Epidermal melanocyte (primary cell): ENCODE results near the gene FYCO1.
A peak's percentile ranks its signal among the peaks of the same experiment; 100 is the strongest.

Experiments
- DNase-seq: peaks from one replicate; pipeline ENCODE4 v3.0.0; 2011; ENCODE audit warnings: low spot score; ENCODE audit not compliant: insufficient read length

FYCO1 gene

DNA sequence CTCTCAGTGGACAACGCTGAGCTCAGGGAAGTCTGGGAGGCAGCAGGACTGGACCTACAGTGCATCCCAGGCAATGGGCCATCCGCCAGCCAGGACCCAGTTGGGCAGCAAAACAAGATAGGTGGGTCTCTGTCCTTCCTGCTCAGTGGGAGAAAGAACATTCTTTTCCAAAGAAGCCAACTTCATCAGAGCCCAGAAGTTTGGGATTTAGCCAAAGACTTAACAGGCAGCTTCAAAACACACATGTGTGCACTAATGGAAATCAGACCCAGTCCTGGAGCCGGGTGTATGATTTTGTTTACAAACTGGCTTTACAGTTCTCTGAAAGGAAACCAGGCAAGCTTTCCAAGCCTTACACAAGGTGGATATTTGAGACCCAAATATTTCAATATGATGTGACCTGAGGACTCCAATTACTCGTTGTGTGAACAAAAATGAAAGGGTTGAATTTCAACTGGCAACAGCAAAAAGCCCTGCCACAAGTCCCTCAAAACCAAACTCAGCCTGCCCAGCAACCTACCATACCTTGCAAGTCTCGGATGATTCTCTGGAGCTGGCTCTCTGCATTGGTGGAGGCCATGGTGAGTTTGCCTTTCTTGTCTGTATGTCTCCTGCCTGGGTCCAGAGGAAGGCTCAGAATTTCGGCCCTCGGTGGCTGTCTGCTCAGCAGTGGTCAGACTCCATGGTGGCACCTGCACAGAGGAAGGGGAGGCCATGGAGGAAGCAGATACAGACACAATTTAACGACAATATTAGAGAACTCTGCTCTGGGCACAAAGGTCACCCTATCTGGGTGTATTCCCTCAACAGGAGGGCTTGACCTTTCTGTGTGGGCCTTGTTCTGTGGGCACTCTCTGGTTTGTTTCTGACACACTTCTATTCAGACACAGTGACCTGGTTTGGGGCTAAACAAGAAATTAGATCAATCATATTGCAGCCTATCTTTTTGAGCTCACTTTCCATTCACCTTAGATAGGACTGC, 11.0 kb downstream of the FYCO1 start:
- DNase-seq, result peak; percentile 45

DNA sequence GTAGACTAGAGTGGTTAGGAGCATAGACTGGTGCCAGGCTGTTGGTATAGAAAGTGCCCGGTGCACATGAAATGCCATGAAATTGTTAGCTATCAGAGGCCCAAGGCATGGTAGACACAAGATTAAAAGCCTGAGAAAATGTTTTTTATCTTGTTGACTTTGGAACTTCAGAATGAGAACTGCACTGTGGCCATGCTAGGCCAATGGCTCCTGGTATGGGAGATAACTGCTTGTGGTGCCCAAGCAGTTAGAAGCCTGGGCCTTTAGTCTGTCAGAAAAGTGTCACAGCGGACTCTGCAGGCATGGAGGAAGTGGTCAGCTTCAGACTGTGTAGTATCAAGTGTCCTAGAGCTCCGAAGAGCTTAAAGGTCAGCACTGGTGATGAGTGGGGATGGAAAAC, 11.9 kb downstream of the FYCO1 start:
- DNase-seq, result no peak

DNA sequence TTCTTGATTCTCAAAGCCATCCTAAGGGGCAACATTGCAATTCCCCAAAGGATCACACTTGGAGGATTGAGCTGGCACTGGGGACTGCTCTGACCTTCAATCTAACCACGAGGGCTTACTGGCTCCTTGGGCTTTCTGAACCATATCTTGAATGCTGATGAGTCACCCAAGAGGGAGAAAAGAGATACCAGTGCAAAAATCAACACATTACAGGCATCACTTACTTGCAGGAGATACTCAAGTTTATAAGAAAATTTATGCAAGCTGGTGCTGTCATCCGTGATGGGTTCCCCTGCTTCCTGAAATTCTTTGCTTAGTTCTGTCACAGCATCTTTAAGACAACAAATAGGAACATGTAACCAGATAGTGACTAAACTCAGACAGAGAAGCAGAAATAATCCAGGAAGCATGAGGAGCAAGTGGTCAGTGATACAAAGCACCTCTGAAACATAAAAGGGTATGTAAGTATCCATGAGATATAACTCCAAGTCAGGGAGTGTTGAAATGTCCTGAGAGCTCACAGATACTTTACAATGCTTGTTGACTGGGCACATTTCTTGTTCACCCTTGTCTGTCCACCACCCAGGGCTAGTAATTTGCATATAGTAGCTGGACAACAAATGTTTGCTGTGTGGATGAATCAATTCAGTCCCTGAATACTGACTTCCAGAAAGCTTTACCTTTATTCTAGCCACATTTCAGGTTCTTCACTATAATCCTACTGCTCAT, 14.1 kb downstream of the FYCO1 start:
- DNase-seq, result no peak

DNA sequence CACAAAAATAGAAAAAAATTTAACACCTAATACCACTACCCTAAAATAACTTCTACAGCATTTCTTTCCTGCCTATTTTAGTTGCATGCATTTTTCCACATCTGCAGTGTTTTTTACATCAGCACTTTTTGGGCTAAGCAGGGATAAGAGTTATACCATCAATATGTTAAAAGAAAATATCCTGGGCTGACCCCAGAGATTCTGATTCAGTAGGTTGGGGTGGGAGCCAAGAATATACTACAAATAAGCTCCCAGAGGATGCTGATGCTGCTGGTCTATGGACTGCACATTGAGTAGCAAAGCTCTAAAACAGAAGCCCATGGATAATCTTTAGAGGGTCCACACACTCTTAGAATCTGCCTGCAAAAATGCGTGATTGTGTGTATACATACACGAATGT, 14.8 kb downstream of the FYCO1 start:
- no peak for DNase-seq

DNA sequence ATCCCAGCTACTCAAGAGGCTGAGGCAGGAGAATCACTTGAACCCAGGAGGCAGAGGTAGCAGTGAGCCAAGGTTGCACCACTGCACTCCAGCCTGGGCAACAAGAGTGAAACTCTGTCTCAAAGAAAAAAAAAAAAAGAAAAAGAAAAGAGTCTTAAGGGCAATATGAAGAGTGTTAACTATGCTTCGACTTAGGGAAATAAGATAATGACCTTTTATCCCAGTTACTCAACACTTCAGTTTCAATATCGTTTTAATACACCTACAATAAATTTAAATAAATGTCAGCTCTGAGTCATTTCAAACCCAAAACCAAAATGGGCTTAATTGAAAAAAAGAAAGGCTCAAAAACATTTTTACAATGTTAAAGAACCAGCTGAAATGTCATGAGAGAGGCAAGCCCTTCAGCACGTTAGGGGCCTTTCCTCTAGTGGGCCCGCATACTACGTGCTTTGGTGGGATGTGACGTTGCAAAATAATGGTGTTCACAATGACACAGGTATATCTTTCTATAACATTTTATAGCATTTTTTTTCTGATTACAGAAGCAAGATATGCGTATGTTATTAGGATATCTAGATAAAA, 15.3 kb downstream of the FYCO1 start:
- DNase-seq, result no peak

DNA sequence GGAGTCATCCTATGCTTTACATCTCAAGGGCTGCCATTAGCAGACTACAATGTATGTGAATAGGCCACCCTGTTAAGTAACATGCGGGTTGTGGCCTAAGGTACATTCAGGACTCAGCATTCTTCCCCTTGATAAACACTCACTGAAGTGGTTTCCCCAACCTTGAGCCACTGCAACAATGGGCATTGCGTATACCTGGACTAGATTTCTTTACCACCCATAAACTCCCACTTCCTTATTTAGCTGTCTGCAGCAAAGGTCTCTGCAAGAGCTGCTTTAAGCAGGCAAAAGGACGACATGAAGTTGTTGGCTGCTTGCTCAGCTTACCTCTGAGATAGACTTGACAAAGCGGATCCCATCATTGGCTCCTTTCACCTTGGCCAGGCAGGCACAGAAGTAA, 16.2 kb downstream of the FYCO1 start:
- no peak for DNase-seq

DNA sequence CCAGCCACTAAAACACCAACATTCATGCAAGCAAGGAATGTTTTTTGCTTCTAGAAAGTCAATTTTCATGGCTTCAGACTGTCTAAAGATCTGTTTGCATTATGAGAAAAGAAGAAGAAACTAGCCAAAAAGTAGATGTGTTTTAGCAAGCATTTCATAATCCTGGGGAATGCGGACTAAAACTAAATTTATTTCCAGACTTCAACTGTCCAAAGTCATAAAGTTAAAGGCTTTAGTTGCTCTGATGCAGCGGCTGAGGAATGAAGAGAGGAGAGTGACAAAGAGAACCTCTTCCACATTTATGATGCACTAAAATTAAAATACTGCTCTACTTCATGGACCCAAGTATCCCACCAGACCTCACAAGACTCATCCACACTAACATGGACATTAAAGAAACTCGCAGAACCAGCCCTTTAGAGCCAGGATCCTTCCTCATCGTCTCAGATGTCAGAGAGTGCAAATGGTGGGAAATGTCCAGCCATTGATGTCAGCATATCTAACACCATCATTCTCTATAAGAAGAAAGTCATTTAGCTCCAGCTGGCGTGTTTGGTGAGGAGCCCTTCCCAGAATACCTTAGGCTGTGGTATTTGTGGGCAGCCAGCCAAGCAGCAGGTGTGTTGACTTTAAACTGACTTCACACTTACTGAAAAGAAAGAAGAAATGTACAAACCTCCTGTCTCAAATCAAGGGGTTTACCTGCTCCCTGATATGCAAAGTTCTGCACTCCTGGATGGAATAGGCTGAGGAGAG, 17.4 kb downstream of the FYCO1 start:
- DNase-seq, result no peak

DNA sequence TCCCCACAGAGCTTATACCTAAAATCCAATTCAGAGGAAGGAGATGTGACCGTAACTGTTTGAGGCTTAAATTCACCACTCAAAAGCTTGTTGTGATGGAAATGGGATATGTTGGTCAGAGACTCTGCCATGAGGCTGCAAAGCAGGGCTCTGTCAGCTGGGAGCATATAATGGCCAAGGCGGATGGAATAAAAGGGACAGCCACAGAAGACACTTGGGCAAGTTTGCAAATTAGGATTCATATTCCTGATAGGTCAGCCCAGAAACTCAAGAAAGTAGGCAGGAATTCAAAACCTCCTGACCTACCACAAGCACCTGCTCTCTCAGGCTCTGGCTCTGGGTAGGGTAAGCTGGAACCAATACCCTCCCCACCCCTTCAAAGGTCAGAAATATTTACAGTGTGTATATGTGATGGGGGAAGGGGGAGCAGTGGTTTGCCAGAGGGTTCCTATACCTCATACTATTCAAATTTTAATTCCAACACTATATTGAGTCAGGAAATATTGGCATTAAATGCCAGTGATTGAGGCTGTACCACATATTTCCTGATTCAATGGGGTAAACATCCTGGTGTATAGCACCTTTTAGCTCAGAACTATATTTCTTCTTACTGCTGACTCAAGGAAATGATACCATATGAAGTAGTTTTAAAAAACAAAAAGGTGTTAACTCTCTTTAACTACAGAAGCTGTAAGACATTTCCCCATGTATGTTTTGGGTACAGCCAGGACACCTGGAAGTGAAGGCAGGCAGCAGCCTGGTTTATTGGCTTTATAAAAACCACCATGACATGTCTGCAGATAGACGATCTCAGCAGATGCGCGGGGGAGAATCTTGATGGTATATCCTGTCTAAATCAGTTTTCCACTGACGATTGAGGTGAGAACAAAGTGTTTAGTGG, 19.2 kb downstream of the FYCO1 start:
- DNase-seq, result no peak

DNA sequence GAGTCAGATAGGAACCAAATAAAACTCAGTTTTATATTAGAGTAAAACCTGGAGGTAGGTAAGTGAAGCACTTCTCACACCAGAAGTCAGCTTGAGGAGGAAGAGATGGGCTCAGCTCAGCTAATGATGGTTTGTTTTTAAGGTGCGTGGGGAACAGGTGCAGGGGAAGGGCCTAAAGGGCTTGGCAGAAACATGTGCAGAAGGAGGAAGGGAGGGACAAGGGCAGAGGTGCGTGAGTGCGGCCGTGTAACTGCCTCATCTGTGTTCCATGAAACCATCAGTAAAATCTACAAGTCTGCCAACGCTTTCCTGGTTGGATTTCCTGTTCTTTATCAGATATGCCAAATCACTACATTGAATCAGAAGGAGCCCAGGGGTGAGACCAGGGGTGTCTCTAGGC, 19.9 kb downstream of the FYCO1 start:
- DNase-seq, result no peak

DNA sequence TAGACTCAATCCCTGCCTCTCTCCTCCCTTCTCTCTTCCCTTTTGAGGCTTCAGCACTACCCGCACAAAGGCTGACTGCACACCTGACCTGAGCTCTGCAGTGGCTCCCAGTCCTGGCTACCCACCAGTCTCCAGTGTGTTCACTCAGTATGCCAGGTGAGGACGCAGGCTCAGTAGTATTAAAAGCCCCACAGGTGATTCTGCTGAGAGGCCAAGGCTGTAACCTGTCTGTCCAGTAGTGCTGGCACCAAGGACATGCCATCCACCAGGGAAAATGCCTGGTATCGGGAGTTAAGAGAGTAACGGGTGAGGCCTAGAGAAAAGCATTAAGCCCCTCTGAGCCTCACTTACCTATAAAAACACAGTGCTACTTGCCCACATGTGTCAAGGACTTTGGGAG, 20.9 kb downstream of the FYCO1 start:
- DNase-seq, result no peak

DNA sequence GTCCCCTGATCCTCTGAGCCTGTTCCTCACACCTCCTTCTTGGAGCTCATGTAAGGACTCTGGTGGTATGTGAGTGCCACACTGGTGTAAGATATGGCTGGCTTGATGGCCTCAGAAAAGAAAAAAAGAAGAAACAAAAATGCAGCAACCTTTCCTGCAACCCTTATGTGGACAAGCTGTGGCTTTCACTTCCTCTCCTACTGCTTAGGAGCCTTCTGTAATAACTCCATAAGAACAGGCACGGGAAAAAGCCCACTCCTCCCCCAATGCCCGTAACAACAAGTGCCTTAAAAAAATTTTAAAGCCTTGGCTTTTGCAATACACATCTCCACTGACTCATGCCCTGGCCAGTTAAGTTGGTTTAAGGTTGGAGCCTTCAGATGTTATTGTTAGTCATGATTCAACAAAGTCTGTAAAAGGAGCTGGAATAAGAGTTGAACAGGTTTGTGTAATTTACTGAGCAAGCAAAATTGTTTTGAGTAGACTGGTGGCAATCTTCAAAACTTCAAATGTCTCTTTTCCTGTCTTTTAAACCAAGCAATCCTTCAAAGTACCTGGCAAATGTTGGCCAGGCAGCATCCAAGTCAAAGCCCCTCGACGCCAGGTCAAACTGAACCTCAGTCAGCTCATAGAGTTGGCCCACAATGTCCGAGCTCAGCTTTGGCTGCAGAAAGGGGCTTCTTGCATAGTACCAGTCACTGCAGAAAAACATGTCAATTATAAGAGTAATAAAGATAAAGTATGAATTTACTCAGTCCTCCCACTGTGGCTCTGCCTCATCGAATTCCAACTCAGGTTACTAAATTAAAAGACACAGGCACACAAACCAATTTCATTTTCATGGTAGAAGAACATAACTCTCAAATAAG, 22.9 kb downstream of the FYCO1 start:
- no peak for DNase-seq

DNA sequence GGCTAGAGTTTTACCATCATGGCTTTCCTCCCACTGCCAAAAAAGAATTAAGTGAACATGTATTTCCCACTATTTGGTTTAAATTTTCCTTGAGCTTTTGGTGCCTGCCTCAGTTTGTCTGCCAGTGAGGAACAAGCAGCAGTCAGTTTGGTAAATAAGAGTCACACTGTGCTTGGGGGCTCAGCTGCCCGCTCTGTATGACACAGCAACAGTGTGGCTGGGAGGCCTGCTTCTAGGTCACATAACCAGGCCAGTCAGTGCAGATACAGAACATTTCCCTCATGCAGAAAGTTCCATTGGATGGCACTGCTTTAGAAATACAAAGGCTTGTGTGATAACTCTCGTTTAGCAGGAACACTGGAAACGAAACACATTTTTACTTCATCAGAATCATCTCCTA, 25.7 kb downstream of the FYCO1 start:
- DNase-seq, result no peak

DNA sequence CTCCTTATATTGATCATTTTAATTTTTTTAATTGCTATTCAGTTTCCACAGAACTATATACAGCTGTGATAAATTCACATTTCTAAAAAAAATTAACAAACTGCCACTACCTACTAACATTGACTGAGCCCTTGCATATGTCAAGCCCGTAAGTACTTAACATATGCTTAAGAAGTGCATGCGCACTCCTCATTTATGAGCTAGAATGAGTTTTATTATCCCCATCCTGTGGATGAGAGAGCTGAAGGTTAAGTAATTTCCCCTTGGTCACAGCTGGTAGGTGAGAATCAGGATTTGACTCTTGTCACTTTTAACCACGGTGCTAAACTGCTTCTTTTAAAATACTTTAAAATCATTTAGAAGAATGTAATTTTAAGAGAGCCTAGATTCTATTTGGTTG, 26.5 kb downstream of the FYCO1 start:
- no peak for DNase-seq

DNA sequence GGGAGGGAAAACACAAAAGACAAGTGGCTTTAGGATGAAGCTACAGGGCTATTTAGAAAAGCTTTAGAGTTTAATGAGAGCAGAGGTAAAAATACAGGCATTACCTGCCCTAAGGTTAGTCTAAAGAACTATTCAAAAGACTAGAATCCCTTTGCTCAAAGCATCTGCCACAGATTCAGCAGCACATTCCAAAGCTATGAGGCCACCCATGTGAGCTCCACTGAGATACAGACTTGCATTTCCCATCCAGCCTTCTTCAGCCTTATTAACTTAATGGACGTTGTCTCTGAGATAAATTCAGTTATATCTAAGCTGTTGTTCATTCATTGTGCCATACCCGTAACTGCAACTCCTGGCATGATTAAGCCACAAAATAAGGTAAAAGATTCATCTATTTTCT, 26.9 kb downstream of the FYCO1 start:
- no peak for DNase-seq

DNA sequence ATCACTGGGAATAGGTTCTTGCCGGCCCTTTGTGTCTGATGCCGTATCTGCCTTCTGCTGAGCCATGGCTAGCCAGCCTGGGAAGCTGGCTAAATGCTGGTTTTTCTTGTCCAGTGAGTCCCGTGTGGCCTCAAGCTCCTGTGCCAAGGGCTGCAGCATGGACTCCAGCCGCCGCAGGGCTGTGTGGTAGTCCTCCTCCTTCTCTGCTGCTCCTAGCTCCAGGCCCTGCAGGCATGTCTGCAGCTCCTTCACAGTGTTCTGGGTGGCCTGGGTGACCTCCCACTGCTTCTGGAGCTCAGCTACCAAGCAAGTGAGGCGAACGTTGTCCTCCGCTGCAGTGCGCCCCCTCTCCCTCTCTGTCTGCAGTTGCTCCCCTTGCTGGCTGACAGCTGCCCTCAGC, 27.5 kb downstream of the FYCO1 start:
- DNase-seq, result no peak

DNA sequence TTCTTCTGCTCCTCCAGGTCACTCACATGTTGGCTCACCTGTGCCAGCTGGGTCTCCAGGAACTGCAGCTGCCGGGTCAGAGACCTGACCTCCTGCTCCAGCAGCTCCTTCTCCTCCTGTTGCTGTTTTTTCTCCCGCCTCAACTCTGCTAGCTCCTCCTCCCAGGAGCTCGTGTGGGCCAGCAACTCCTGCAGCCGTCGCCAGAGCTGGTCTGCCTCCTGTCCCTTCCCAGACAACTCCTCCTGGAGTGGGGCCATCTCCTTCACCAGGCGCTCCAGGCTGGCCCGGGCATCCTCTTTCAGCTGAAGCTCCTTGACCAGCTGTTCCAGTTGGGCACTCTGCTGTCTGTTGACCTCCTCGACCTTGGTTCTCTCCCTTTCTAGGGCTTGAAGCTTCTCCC, 27.9 kb downstream of the FYCO1 start:
- no peak for DNase-seq

DNA sequence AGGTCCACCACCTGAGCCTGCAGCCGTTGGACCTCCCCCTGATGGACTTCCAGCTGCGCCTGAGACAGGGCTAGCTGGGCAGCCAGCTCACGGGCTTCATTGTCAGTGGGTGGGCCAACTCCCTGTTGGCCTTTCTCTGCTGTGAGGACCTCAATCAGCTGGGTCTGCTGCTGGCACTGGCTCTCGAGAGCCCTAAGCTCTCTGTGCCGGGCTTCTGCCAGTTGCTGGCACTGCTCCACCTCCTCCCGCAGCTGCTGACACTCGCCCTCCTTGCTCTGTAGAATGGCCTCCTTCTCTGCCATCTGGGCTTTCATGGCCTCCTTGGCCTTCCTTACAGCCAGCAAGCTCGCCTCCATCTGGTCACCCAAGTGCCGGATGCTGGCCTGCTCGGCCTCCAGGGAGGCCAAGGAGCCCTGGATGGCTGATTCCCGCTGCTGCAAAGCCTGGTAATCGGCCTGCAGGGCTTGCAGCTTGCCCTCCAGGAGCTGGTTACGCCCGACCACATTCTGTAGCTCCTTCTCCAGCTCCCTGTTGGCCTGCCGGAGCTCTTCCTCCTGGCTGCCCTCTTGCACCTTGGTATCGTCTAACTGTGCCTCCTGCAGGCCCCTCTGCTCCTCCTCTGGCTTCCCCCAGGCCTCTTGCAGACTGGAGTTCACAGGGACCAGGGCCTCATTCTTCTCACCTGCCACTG, 28.5 kb downstream of the FYCO1 start:
- no peak for DNase-seq

DNA sequence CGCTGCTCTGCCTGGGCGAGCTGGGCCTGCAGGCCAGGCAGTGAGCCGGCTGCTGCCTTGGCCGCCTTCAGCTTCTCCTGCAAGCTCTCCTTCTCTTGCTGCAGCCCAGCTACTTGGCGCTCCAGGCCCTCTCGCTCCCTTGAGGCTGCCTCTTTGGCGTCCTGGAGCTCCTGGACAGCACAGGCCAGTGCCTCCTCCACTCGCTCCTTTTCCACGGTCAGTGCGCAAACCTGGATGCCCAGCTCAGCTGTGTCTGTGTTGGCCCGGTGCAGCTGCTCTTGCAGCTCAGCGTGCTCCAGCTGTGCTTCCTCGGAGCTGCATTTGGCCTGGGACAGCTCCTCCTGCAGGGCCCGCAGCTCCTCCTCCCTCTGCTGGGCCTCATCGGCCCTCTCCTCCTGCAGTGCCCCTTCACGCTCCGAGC, 29.2 kb downstream of the FYCO1 start:
- no peak for DNase-seq

DNA sequence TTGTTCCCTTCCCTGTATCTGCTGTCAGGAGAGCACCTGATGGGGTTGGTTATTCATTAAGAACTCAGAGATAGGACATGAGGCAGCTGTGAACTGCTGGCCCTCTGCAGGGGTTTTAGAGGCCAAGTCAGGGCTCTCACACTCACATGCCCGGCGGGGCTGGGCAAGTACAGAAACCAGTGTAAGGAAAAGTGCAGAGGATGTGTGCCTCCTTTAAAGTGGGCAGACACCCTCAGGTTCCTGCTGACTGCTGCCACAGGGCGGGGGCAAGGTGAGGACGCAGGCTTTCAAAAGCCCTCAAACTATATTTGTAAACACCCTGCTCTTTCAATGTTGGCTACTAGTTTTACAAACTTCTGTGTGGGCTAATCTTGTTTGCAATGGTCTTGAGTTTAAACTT, 30.0 kb downstream of the FYCO1 start:
- no peak for DNase-seq
